Loucy (cell line): ENCODE data around the gene EGLN1.

Experiments used
- H2AFZ ChIP-seq: fragments of 200-600 bp; sonication (generic); 2 replicates; pipeline ENCODE4 v1.6.0; 2016; ENCODE audit warnings: antibody characterized with exemption, mild to moderate bottlenecking, low read length, moderate library complexity
- H3F3A ChIP-seq: fragments of 200-600 bp; 2 replicates; pipeline ENCODE4 v1.6.0; 2016; ENCODE audit warnings: antibody characterized with exemption, low read depth, mild to moderate bottlenecking
- H3K27me3 ChIP-seq: fragments of 200-600 bp; sonication (generic); 2 replicates; pipeline ENCODE4 v1.6.1; 2014; ENCODE audit warnings: low read length, mild to moderate bottlenecking; ENCODE audit not compliant: insufficient read depth, poor library complexity, severe bottlenecking
- H3K36me3 ChIP-seq: fragments of 200-600 bp; sonication (generic); 2 replicates; pipeline ENCODE4 v1.6.1; 2016; ENCODE audit warnings: low read length; ENCODE audit not compliant: insufficient read depth
- H3K4me1 ChIP-seq: fragments of 200-600 bp; sonication (generic); 2 replicates; pipeline ENCODE4 v1.5.1; 2014; ENCODE audit warnings: low read length, mild to moderate bottlenecking; ENCODE audit not compliant: insufficient read depth, poor library complexity, severe bottlenecking
- H3K4me2 ChIP-seq: fragments of 200-600 bp; sonication (generic); 2 replicates; pipeline ENCODE4 v1.6.0; 2014; ENCODE audit warnings: antibody characterized with exemption, low read length, low read depth, mild to moderate bottlenecking; ENCODE audit not compliant: poor library complexity, severe bottlenecking
- H3K4me3 ChIP-seq: fragments of 200-600 bp; sonication (generic); 2 replicates; pipeline ENCODE4 v1.5.1; 2014; ENCODE audit warnings: low read length, mild to moderate bottlenecking, mixed read lengths; ENCODE audit not compliant: poor library complexity, severe bottlenecking
- H3K79me2 ChIP-seq: fragments of 200-600 bp; sonication (generic); 2 replicates; pipeline ENCODE4 v1.6.1; 2014; ENCODE audit warnings: low read length; ENCODE audit not compliant: insufficient read depth
- H3K9ac ChIP-seq: fragments of 200-600 bp; sonication (generic); 2 replicates; pipeline ENCODE4 v1.6.0; 2014; ENCODE audit warnings: mild to moderate bottlenecking, low read depth, low read length, moderate library complexity; ENCODE audit not compliant: poor library complexity, severe bottlenecking
- H3K9me2 ChIP-seq: fragments of 200-600 bp; sonication (generic); replicated peaks from 2 replicates; pipeline ENCODE4 v1.6.1; 2016; ENCODE audit warnings: low read depth, low read length, mixed read lengths
- H3K9me3 ChIP-seq: fragments of 200-600 bp; sonication (generic); 2 replicates; pipeline ENCODE4 v1.6.1; 2014; ENCODE audit warnings: mild to moderate bottlenecking, antibody characterized with exemption, low read length, low read depth; ENCODE audit not compliant: insufficient read depth
- H4K20me1 ChIP-seq: fragments of 200-600 bp; sonication (generic); 2 replicates; pipeline ENCODE4 v1.6.0; 2014; ENCODE audit warnings: antibody characterized with exemption, low read length, mild to moderate bottlenecking; ENCODE audit not compliant: insufficient read depth, poor library complexity, severe bottlenecking
- CTCF ChIP-seq: fragments of 200-600 bp; sonication (generic); conservative IDR thresholded peaks from 2 replicates; pipeline ENCODE4 v1.5.1; 2014; ENCODE audit warnings: mild to moderate bottlenecking, antibody characterized with exemption, low read length
- EZH2phosphoT487 ChIP-seq: fragments of 200-600 bp; IDR thresholded peaks from 2 replicates; pipeline ENCODE4 v1.6.1; 2018; ENCODE audit warnings: antibody characterized with exemption, mild to moderate bottlenecking, moderate library complexity, borderline replicate concordance

EGLN1 gene

DNA sequence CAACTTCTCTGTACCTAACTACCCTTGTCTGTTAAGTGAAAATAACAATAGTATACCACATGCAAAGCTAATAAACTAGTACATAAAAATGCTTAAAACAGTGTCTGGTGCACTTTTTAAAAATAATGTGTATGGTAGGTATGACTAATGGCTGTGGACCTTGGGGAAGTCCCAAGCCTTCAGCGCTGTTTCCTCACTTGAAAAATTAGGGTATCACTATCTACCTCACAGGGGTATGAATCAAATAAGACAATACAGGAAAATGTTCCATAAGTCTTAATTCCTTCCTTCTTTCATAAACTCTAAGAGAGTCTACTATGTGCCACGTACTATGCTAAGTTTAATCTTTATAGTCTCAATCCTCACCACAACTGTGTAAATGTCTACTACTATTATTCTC is 32.0 kb downstream of the EGLN1 start:
- Histone ChIP-seq H3K4me3 (no peak overlapping the region), H4K20me1 (no peaks in the 10 kb centered on the region), H3K9me2 (no peaks in the 10 kb centered on the region), H2AFZ (no peak overlapping the region), H3K79me2 (no peaks in the 10 kb centered on the region), H3K9me3 (no peaks in the 10 kb centered on the region), H3K36me3 (no peaks in the 10 kb centered on the region), H3K9ac (no peak overlapping the region), H3K4me2 (no peak overlapping the region), H3K4me1 (no peaks in the 10 kb centered on the region), H3K27me3 (no peaks in the 10 kb centered on the region), H3F3A (no peaks in the 10 kb centered on the region)
- TF ChIP-seq CTCF (no peak), EZH2phosphoT487 (no peak)

DNA sequence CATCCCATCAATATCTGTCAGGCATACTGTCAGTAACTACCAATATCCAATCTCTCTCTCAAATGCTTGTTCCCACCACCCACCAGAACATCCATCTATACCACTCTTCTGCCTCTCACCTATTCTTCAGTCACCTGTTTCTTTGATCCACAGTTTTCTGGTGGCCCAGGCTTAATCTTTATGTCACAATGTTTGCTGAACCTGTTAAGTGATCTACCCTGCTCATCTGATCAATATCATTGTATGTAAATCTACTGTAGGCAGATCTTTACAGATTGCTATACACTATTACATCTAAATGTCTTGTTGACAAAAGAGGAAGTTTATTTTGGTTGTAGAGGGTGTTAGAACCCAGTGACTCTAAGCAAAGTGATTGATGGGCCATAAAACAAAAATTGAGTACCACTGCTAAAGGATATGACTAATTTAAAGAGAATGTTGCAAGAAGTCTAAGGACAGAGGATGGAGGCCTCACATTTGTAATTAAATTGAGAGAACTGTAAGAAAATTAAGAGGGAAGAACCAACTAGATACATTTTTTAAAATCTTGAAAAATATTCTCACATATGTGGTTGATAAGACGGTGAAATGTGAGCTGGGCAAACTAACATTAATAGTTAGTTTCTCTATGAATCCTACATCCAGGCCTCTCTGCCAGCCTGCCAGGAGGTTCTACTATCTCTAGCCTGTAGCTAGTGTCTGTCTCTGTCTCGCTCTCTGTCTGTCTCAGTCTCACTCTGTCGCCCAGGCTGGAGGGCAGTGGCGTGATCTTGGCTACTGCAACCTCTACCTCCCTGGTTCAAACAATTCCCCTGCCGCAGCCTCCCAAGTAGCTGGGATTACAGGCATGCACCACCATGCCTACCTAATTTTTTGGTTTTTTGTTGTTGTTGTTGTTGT is 34.1 kb downstream of the EGLN1 start:
- H3F3A ChIP-seq = no peaks in the 10 kb centered on the region
- no peak overlapping the region for H3K9ac ChIP-seq
- H3K36me3 ChIP-seq = no peaks in the 10 kb centered on the region
- H3K79me2 ChIP-seq = no peaks in the 10 kb centered on the region
- H2AFZ ChIP-seq = no peak overlapping the region
- no peak for TF ChIP-seq EZH2phosphoT487
- no peaks in the 10 kb centered on the region for H3K9me2 ChIP-seq
- no peaks in the 10 kb centered on the region for H4K20me1 ChIP-seq
- no peak overlapping the region for H3K4me3 ChIP-seq
- no peaks in the 10 kb centered on the region for H3K27me3 ChIP-seq
- no peak overlapping the region for H3K4me2 ChIP-seq
- H3K4me1 ChIP-seq = no peaks in the 10 kb centered on the region
- H3K9me3 ChIP-seq = no peaks in the 10 kb centered on the region

DNA sequence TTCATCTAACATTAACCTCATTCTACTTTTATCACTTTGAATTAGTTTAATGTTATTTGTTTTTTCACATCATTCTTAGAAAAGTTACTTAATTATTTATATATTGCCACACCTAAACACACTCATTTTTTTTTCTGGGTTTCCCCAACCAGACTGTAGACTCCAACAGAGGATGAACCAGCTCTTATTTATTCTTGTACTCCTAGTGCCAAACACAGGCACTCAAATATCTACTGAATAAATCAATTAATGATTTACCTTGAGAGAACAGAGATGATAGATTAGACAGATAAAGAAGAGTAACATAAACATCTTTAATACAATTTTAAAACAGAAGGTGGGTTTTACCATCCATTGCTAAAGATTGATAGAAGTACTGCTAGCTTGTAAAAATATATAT is 35.6 kb downstream of the EGLN1 start:
- no peaks in the 10 kb centered on the region for H4K20me1 ChIP-seq
- H3K36me3 ChIP-seq = no peaks in the 10 kb centered on the region
- no peak overlapping the region for H2AFZ ChIP-seq
- no peaks in the 10 kb centered on the region for H3K9me2 ChIP-seq
- no peaks in the 10 kb centered on the region for H3K9me3 ChIP-seq
- H3K4me3 ChIP-seq = no peak overlapping the region
- no peaks in the 10 kb centered on the region for H3K79me2 ChIP-seq
- TF ChIP-seq EZH2phosphoT487 (no peak), CTCF (no peak)
- H3F3A ChIP-seq = no peaks in the 10 kb centered on the region
- no peak overlapping the region for H3K4me2 ChIP-seq
- H3K9ac ChIP-seq = no peak overlapping the region
- no peaks in the 10 kb centered on the region for H3K27me3 ChIP-seq
- H3K4me1 ChIP-seq = no peaks in the 10 kb centered on the region

DNA sequence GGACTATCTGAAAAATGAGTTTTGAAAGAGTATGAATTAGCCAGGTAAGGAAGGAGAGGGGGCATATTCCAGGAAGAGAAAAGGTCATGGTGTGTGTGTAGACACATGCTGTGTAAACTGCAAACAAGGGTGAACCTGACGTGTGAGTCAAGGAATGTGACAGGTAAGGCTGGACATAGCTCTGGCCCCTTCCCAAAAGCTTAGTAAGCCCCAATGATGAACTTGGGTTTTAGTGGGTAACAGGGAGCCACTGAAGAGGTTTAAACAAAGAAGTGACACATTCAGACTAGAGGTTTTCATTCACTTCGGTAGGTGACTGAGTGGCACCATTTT is 36.7 kb downstream of the EGLN1 start:
- no peak overlapping the region for H3K9ac ChIP-seq
- H3K9me2 ChIP-seq = no peaks in the 10 kb centered on the region
- H3K4me1 ChIP-seq = no peaks in the 10 kb centered on the region
- H3K36me3 ChIP-seq = no peaks in the 10 kb centered on the region
- H3K79me2 ChIP-seq = no peaks in the 10 kb centered on the region
- H3K9me3 ChIP-seq = no peaks in the 10 kb centered on the region
- H2AFZ ChIP-seq = no peak overlapping the region
- H3F3A ChIP-seq = no peaks in the 10 kb centered on the region
- no peak overlapping the region for H3K4me3 ChIP-seq
- no peak overlapping the region for H3K4me2 ChIP-seq
- TF ChIP-seq EZH2phosphoT487 (no peak), CTCF (no peak)
- no peaks in the 10 kb centered on the region for H3K27me3 ChIP-seq
- no peaks in the 10 kb centered on the region for H4K20me1 ChIP-seq
